ENCODE data around the gene RNF212B. TPM values are rescaled to one million over a fixed set of nuclear protein-coding genes. Genes with fewer than 3 reads are reported as not detected.

The RNF212B gene
- total RNA-seq, 6 experiments from 2014 or later: not detected

DNA sequence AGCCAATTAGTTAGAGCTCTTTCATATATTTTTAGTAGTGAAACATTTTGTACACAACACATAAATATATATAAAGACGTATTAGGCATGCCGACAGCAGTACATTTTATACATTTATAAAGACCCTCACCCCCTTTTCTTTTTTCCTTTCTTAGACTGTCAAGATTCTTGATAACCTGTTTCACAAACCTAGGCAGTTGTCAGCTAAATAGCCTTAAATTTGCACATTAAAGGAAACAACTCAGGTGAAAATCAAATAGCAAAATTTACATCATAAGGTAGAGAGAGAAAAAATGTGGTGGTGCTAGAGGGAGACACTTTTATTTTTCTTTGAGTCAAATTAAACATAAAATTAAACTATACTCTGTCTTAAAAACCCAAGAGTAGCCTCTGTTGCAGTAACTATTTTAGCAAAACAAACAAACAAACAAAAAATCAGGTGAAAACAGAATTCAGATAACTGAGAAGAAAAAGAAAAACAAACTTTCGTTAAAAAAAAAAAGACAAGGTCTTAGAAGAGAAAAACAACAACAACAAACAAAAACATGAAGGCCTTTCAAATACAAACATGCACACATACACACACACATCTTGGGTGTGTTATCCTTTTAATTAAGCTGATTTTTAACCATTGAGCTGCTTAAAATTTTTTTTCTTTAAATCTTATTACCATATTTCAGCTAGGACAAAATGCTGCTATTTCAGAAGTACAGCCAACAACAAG, 31.2 kb upstream of the RNF212B start:
- no peak for DNase-seq
- TF ChIP-seq, protein P1, sequence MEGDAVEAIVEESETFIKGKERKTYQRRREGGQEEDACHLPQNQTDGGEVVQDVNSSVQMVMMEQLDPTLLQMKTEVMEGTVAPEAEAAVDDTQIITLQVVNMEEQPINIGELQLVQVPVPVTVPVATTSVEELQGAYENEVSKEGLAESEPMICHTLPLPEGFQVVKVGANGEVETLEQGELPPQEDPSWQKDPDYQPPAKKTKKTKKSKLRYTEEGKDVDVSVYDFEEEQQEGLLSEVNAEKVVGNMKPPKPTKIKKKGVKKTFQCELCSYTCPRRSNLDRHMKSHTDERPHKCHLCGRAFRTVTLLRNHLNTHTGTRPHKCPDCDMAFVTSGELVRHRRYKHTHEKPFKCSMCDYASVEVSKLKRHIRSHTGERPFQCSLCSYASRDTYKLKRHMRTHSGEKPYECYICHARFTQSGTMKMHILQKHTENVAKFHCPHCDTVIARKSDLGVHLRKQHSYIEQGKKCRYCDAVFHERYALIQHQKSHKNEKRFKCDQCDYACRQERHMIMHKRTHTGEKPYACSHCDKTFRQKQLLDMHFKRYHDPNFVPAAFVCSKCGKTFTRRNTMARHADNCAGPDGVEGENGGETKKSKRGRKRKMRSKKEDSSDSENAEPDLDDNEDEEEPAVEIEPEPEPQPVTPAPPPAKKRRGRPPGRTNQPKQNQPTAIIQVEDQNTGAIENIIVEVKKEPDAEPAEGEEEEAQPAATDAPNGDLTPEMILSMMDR (IDR thresholded peaks at IDR 0.05): no peak
- Mint-ChIP-seq H3K36me3 (ENCODE audit: low read depth) (no peaks in the 10 kb centered on the region), H3K27ac (no peak overlapping the region), H3K4me3 (no peak overlapping the region), H3K9me3 (no peaks in the 10 kb centered on the region), H3K27me3 (ENCODE audit: insufficient read depth) (peaks cover 25% of the 10 kb centered on the region), H3K4me1 (ENCODE audit: low read depth) (peaks cover 11% of the 10 kb centered on the region)

DNA sequence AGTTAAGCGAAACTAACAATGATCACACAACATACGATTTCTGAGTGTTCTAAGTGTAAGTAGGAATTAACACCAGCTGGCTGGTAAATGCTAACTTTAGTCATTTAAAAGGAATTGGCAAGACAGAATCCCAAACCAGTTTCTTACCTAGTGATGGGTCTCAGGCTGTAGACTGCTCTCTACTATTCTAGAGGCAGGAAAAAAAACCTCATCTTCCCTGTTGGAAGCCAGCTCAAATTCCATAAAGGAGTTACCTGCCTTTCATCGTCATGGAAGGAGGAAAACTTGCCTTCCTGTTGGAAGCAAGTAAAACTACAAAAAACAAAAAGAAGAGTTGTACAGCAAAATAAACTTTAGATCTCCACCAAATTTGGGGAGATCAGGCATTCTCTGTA, 30.6 kb upstream of the RNF212B start:
- TF ChIP-seq, protein P1 (IDR thresholded peaks at IDR 0.05): no peak
- Mint-ChIP-seq H3K36me3 (ENCODE audit: low read depth) (no peaks in the 10 kb centered on the region), H3K9me3 (no peaks in the 10 kb centered on the region), H3K27ac (no peak overlapping the region), H3K4me1 (ENCODE audit: low read depth) (peaks cover 11% of the 10 kb centered on the region), H3K4me3 (no peak overlapping the region), H3K27me3 (ENCODE audit: insufficient read depth) (peaks cover 22% of the 10 kb centered on the region)
- no peak for DNase-seq

DNA sequence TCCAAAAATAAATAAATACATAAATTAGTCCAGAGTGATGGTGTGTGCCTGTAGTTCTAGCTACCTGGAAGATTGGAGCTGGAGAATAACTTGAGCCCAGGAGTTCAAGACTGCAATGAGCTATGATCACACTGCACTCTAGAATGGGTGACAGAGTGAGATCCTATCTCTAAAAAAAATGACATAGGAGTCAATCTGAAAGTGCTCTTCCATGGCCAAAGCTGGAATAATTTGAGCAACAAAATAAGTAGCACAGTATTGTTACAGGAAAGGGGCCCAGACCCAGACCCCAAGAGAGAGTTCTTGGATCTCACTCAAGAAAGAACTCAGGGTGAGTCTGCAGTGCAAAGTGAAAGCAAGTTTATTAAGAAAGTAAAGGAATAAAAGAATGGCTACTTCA, 29.4 kb upstream of the RNF212B start:
- Mint-ChIP-seq H3K4me3 (no peak overlapping the region), H3K27me3 (ENCODE audit: insufficient read depth) (peaks cover 25% of the 10 kb centered on the region), H3K36me3 (ENCODE audit: low read depth) (no peaks in the 10 kb centered on the region), H3K4me1 (ENCODE audit: low read depth) (peaks cover 11% of the 10 kb centered on the region), H3K9me3 (no peaks in the 10 kb centered on the region), H3K27ac (no peak overlapping the region)
- TF ChIP-seq, protein P1 (IDR thresholded peaks at IDR 0.05): no peak
- DNase-seq: no peak

DNA sequence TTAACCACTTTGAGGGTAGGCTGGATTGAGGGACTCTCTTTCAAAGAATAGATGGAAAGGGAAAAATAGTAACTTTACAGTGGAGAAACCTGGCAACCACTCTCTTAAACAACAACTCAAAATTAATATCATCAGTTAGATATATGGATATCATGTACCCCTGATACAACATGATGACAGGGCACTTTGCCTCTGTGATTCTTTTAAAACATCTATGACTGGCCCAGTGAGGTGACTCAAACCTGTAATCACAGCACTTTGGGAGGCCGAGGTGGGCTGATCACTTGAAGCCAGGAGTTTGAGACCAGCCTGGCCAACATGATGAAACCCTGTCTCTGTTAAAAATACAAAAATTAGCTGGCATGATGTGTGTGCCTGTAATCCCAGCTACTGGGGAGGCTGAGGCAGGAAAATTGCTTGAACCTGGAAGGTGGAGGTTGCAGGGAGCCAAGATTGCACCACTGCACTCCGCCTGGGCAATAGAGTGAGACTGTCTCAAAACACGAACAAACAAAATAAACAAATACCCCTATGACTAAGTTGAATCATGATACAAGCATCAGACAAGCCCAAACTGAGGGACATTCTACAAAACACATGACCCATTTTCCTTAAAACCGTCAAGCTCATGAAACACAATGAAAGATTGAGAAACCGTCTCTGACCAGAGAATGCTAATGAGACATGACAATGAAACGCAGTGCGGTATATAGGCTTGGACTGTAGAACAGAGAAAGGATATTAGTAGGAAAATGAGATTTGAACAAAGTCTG, 27.9 kb upstream of the RNF212B start:
- TF ChIP-seq, protein P1 (IDR thresholded peaks at IDR 0.05): no peak
- Mint-ChIP-seq H3K36me3 (ENCODE audit: low read depth) (no peaks in the 10 kb centered on the region), H3K27me3 (ENCODE audit: insufficient read depth) (peaks cover 19% of the 10 kb centered on the region), H3K4me1 (ENCODE audit: low read depth) (peaks cover 11% of the 10 kb centered on the region), H3K4me3 (no peak overlapping the region), H3K27ac (no peak overlapping the region), H3K9me3 (peaks cover under 1% of the 10 kb centered on the region; the same call in 1 of the 2 replicates)
- DNase-seq: peak; percentile 11

DNA sequence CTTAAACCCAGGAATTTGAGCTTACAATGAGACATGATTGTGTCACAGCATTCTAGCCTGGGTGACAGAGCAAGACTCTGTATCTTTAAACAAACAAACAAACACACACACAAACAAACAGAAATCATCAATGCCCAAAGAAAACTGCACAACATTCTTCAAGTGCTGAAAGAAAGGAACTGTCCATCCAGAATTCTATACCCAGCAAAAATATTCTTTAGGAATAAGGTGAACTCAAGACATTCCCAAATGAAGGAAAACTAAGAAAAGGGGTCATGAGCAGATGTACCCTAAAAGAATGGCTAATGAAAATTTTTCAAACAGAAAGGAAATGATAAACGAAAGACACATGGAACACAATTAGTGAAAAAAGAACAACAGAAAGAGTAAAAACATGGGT, 22.3 kb upstream of the RNF212B start:
- Mint-ChIP-seq H3K36me3 (ENCODE audit: low read depth) (no peaks in the 10 kb centered on the region), H3K4me3 (no peak overlapping the region), H3K4me1 (ENCODE audit: low read depth) (no peaks in the 10 kb centered on the region; the same call in 1 of the 2 replicates), H3K27ac (no peak overlapping the region), H3K9me3 (peaks cover 14% of the 10 kb centered on the region), H3K27me3 (ENCODE audit: insufficient read depth) (peaks cover 13% of the 10 kb centered on the region)
- no peak for DNase-seq
- TF ChIP-seq, protein P1 (IDR thresholded peaks at IDR 0.05): no peak
